GM08714 (cell line): Measurements from ENCODE around the gene LRIG1.
A peak's percentile ranks its signal among the peaks of the same experiment; 100 is the strongest.

Source experiments
- H3K4me3 ChIP-seq: fragments of 200-500 bp; sonication (Bioruptor generic); 2 replicates; pipeline ENCODE4 v1.5.1; 2014; ENCODE audit warnings: mild to moderate bottlenecking, low read length, inconsistent platforms
- ZNF274 ChIP-seq: IDR thresholded peaks from 2 replicates; pipeline ENCODE4 v1.6.1; 2012; ENCODE audit warnings: mild to moderate bottlenecking, low read depth, low read length

The LRIG1 gene

GRCh38 chr3:66401157-66401550 is 99.7 kb downstream of the LRIG1 start:
- no peak overlapping the region for H3K4me3 ChIP-seq
- no peak for TF ChIP-seq ZNF274

- TF ChIP-seq ZNF274, result no peak
- H3K4me3 ChIP-seq, result no peak overlapping the region
Observed at GRCh38 chr3:66400411-66401156, 100.2 kb downstream of the LRIG1 start.

- no peak overlapping the region for H3K4me3 ChIP-seq
- TF ChIP-seq ZNF274, result no peak
Observed at GRCh38 chr3:66399529-66400232, 101.1 kb downstream of the LRIG1 start.

- TF ChIP-seq ZNF274, result no peak
- H3K4me3 ChIP-seq, result no peak overlapping the region
Observed at GRCh38 chr3:66398228-66399025, 102.4 kb downstream of the LRIG1 start.

GRCh38 chr3:66397745-66398144 is 103.1 kb downstream of the LRIG1 start:
- no peak for TF ChIP-seq ZNF274

GRCh38 chr3:66396888-66397287 is 103.9 kb downstream of the LRIG1 start:
- TF ChIP-seq ZNF274, result no peak
- no peak overlapping the region for H3K4me3 ChIP-seq

More at GRCh38 chr3:66397745-66398144, 103.1 kb downstream of the LRIG1 start:
- H3K4me3 ChIP-seq, result no peak overlapping the region

- TF ChIP-seq ZNF274, result no peak
Observed at GRCh38 chr3:66396161-66396760, 104.6 kb downstream of the LRIG1 start.

GRCh38 chr3:66395635-66396034 is 105.2 kb downstream of the LRIG1 start:
- TF ChIP-seq ZNF274, result no peak
- H3K4me3 ChIP-seq, result no peak overlapping the region

More at GRCh38 chr3:66396161-66396760, 104.6 kb downstream of the LRIG1 start:
- no peak overlapping the region for H3K4me3 ChIP-seq

GRCh38 chr3:66394753-66395249 is 106.0 kb downstream of the LRIG1 start:
- H3K4me3 ChIP-seq, result no peak overlapping the region
- no peak for TF ChIP-seq ZNF274

- H3K4me3 ChIP-seq, result peak overlapping the region; percentile 50; the same call in 1 of the 2 replicates
- no peak for TF ChIP-seq ZNF274
Observed at GRCh38 chr3:66394019-66394752, 106.6 kb downstream of the LRIG1 start.

- H3K4me3 ChIP-seq, result peak overlapping the region; percentile 50; the same call in 1 of the 2 replicates
Observed at GRCh38 chr3:66393333-66394005, 107.4 kb downstream of the LRIG1 start.

GRCh38 chr3:66392966-66393332 is 107.9 kb downstream of the LRIG1 start:
- TF ChIP-seq ZNF274, result no peak
- peak overlapping the region; percentile 50; the same call in 1 of the 2 replicates for H3K4me3 ChIP-seq

More at GRCh38 chr3:66393333-66394005, 107.4 kb downstream of the LRIG1 start:
- TF ChIP-seq ZNF274, result no peak

GRCh38 chr3:66392512-66392911 is 108.3 kb downstream of the LRIG1 start:
- no peak overlapping the region for H3K4me3 ChIP-seq
- TF ChIP-seq ZNF274, result no peak

GRCh38 chr3:66390013-66390412 is 110.8 kb downstream of the LRIG1 start:
- H3K4me3 ChIP-seq, result no peak overlapping the region
- TF ChIP-seq ZNF274, result no peak
